ENCODE data around the gene APMAP.
A peak's percentile ranks its signal among the peaks of the same experiment; 100 is the strongest.
"Not testable (repeated sequence)": the region's sequence is repeated elsewhere in the genome, so short reads cannot be mapped to it uniquely, and the experiment has no call there.

The APMAP gene

GRCh38 chr20:25007491-25008305 is 15.1 kb upstream of the APMAP start:
- no peak for TF ChIP-seq CTCF (IDR thresholded peaks at IDR 0.05; ENCODE audit: low read length, missing control alignments)
- no peak for DNase-seq (ENCODE audit: low read depth)
- no peak overlapping the region for H3K4me3 ChIP-seq (replicated peaks; ENCODE audit: low read depth, low read length)

GRCh38 chr20:25006431-25007167 is 14.0 kb upstream of the APMAP start:
- DNase-seq (ENCODE audit: low read depth) = no peak

GRCh38 chr20:25005661-25006060 is 13.1 kb upstream of the APMAP start:
- H3K4me3 ChIP-seq (replicated peaks; ENCODE audit: low read depth, low read length) = no peak overlapping the region
- no peak for DNase-seq (ENCODE audit: low read depth)
- TF ChIP-seq CTCF (IDR thresholded peaks at IDR 0.05; ENCODE audit: low read length, missing control alignments) = no peak

More at GRCh38 chr20:25006431-25007167, 14.0 kb upstream of the APMAP start:
- TF ChIP-seq CTCF (IDR thresholded peaks at IDR 0.05; ENCODE audit: low read length, missing control alignments) = no peak
- H3K4me3 ChIP-seq (replicated peaks; ENCODE audit: low read depth, low read length) = no peak overlapping the region

GRCh38 chr20:25005220-25005619 is 12.7 kb upstream of the APMAP start:
- no peak overlapping the region for H3K4me3 ChIP-seq (replicated peaks; ENCODE audit: low read depth, low read length)
- no peak for TF ChIP-seq CTCF (IDR thresholded peaks at IDR 0.05; ENCODE audit: low read length, missing control alignments)
- peak; percentile 10 for DNase-seq (ENCODE audit: low read depth)

- H3K4me3 ChIP-seq (replicated peaks; ENCODE audit: low read depth, low read length) = no peak overlapping the region
- DNase-seq (ENCODE audit: low read depth) = no peak
- no peak for TF ChIP-seq CTCF (IDR thresholded peaks at IDR 0.05; ENCODE audit: low read length, missing control alignments)
These were observed 10.5 kb upstream of the APMAP start for GRCh38 chr20:25003002-25003401.

DNA sequence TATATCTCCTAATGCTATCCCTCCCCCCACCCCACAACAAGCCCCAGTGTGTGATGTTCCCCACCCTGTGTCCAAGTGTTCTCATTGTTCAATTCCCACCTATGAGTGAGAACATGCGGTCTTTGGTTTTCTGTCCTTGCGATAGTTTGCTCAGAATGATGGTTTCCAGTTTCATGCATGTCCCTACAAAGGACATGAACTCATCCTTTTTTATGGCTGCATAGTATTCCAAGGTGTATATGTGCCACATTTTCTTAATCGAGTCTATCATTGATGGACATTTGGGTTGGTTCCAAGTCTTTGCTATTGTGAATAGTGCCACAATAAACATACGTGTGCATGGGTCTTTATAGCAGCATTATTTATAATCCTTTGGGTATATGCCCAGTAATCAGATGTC is 8.8 kb upstream of the APMAP start:
- DNase-seq (ENCODE audit: low read depth); H3K4me3 ChIP-seq (replicated peaks; ENCODE audit: low read depth, low read length): not testable (repeated sequence)

DNA sequence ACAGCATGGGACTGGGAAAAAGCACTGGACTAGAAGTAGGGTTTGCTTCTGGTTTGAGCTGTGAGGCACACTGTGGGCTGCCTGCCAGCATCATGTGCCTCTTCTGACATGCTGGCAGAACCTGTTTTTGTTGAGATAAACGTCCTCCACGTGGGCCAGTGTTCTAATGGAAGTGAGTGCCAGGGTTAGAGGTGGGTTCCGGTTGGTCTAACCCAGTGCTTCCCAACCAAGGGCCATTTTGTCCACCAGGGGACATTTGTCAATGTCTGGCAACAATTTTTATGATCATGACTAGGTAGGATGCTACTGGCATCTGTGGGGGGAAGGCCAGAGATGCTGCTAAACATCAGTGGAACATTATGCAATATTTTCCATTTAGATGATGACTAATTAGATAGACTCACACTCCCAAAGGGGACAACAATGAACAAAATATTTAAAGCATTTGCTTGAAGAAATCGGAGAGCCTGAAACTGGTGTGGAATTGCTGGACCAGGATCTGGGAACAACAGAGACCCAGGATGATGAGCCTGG is 7.8 kb upstream of the APMAP start:
- TF ChIP-seq CTCF (IDR thresholded peaks at IDR 0.05; ENCODE audit: low read length, missing control alignments) = peak; percentile 18
- no peak overlapping the region for H3K4me3 ChIP-seq (replicated peaks; ENCODE audit: low read depth, low read length)
- DNase-seq (ENCODE audit: low read depth) = peak; percentile 88

Data from fibroblast of pulmonary artery (primary cell).